GM12875 (cell line): ENCODE results near the gene NCBP3.

Source experiments
- H3K4me3 ChIP-seq: one replicate; pipeline ENCODE4 v1.5.1; 2011; ENCODE audit warnings: low read depth, low read length, control low read depth
- CTCF ChIP-seq: IDR thresholded peaks from 2 replicates; pipeline ENCODE4 v1.5.1; 2011; ENCODE audit warnings: low read depth, mild to moderate bottlenecking, control low read depth, inconsistent platforms, low read length, moderate library complexity, borderline replicate concordance; ENCODE audit not compliant: insufficient read depth

Gene NCBP3

GRCh38 chr17:3773511-3773910 is 72.5 kb downstream of the NCBP3 start:
- no peak overlapping the region for H3K4me3 ChIP-seq
- TF ChIP-seq CTCF = no peak

- TF ChIP-seq CTCF = no peak
- H3K4me3 ChIP-seq = no peak overlapping the region
Observed at GRCh38 chr17:3772764-3773163, 73.3 kb downstream of the NCBP3 start.

- TF ChIP-seq CTCF = no peak
- H3K4me3 ChIP-seq = no peak overlapping the region
Observed at GRCh38 chr17:3771140-3771539, 74.9 kb downstream of the NCBP3 start.

- TF ChIP-seq CTCF = no peak
- H3K4me3 ChIP-seq = no peak overlapping the region
Observed at GRCh38 chr17:3770466-3770865, 75.6 kb downstream of the NCBP3 start.

GRCh38 chr17:3768769-3769168 is 77.3 kb downstream of the NCBP3 start:
- no peak for TF ChIP-seq CTCF
- H3K4me3 ChIP-seq = no peak overlapping the region

GRCh38 chr17:3768341-3768740 is 77.7 kb downstream of the NCBP3 start:
- no peak overlapping the region for H3K4me3 ChIP-seq
- TF ChIP-seq CTCF = no peak

GRCh38 chr17:3766779-3767178 is 79.3 kb downstream of the NCBP3 start:
- TF ChIP-seq CTCF = no peak
- no peak overlapping the region for H3K4me3 ChIP-seq
